Measurements from ENCODE around the gene RPL10. TPM values are rescaled to one million over a fixed set of nuclear protein-coding genes. Genes with fewer than 3 reads are reported as not detected.

RPL10 gene
- total RNA-seq, result 2,503 and 3,937 TPM in 2 replicates
- 2,274 TPM for polyA plus RNA-seq (2012)

- peak; percentile 94 for DNase-seq (ENCODE audit: low read depth)
These were observed at the start of gene RPL10 for GRCh38 chrX:154397888-154398667. Gene RPL10 (plus strand): TSS chrX:154398377. CDS start chrX:154398520, 143 bp downstream.

GRCh38 chrX:154348646-154349358 is 49.4 kb upstream of the RPL10 start:
- DNase-seq (ENCODE audit: low read depth), result no peak

DNA sequence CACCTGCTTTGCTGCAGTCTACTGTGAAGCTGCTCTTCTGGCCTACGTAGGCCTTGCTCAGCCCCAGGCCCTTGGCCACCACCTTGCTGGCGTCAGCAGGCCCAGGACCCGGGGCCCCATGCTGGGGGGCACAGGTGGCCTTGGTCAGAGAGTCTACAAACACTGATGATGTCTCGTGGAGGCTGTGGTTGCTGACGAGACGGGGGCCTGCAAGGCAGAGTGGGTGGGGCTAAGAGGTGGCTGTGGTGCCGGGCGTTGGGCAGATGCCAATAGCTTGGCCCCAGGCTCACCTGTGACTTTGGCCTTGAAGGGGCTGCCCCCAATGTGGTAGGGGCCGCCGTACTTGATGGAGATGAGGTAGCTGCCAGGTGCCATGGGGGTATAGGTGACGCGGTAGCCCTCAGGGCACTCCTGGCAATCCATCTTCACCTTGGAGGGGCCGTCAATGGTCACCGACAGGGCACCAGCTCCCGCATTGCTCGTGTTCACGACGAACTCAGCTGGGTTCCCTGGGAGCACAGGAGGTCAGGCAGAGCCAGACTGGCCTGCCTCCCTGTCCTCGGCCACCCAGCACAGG is 48.7 kb upstream of the RPL10 start:
- no peak for DNase-seq (ENCODE audit: low read depth)

DNA sequence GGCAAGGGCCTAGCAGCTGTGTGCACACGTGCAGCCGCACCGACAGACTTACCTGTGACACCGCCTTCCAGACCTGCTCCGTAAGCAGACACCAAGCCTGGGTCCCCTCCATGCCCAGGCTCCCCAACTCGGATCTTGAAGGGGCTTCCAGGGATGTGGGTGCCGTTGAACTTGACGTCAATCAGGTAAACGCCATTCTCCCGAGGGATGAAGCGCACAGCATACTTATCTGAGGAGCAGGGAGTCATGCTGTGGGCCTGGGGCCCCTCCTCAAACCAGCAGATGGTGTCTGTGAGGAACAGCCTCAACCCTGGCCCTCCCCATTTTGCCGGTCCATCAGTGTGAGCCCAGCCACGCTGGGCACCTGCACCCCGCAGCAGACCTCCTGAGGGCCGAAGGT is 48.2 kb upstream of the RPL10 start:
- DNase-seq (ENCODE audit: low read depth), result no peak

DNA sequence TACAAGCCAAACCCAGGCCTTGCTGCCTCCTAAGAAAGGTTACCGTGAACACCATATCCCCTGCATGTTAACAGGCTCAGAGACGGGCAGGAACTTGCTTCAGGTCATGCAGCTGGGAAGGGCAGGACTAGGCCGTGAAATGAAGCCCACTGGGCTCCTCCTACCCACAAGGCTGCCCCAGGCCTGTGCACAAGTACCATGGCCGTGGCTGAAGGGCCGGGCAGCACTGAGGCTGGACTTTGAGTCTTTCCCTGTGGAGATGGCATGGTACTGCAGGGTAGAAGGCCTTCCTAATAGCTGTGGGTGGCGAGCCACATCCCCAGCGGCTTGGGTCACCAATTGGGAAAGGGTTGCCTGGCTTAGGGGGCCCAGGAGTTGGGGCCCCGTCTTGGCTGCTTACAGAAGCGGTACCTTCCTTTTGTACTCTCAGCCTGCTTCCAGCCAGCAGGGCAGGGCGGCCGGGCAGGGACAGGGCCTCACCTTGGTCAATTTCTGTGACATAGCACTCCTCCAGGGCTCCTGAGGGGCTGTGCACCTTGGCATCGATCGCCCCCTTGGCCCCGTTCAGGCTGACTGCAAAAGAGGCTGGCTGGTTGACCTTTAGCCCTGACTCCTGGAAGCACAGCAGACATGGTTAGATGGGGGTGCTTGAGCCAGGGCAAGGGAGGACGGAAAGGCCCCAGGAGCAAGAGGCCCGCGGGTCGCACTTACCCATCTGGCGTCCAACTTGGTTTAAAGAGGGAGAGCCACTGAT is 47.6 kb upstream of the RPL10 start:
- no peak for DNase-seq (ENCODE audit: low read depth)

DNA sequence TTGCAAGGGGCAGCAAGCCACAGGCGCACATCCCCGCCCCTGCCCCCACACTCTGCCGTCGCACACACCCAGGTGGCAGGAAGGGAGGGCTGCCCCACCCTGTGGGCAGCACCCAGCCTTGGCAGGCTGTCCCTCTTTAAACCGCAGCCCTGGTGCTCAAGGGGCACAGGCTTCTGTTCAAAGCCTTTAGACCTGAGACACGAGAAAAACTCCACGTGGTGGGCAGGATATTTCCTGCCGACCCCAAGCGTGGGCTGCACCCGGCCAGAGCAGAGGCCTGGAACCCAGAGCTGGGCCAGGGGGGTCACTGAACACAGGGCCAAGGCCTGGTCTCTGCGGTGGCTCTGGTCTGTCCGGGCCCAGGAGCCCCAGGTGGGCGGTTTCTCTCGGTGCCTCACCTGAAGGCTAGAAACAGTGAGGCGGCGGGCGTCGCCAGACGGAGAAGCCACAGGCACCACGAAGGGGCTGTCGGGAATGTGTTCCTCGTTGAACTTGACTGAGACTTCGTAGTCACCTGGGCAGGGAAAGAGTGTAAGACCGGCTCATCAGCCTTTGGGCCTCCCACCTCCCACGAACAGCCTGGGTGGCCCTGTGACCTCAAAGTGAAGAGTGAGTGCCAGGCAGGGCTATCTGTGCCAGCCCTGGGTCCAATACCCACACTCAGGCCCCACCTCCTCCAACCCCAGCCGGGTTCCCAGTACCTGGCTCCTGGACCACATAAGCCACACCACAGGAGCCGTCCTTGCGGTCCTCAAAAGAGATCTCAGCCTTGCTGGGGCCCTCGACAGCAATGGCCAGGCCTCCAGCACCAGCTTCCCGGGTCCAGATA is 46.8 kb upstream of the RPL10 start:
- DNase-seq (ENCODE audit: low read depth), result no peak

GRCh38 chrX:154352012-154352401 is 46.2 kb upstream of the RPL10 start:
- DNase-seq (ENCODE audit: low read depth), result no peak

DNA sequence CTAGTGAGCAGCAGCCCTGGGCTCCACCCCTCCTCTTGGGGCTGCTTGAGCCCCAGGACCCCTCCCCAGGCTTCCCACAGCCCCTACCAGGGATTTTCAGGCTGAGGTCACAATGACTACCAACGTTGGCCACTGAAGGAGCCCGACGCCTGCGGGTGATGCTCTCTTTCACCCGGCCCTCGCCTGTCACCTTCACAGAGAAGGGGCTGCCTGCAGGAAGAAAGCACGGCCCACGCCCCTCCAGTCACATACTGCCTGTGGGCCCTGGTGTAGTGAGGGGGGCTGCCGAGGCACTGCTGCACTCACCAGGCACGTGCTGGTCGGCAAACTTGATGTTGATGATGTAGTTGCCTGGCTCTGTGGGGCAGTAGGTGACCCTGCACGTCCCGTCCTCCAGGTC is 45.7 kb upstream of the RPL10 start:
- no peak for DNase-seq (ENCODE audit: low read depth)

GRCh38 chrX:154353172-154353843 is 44.9 kb upstream of the RPL10 start:
- no peak for DNase-seq (ENCODE audit: low read depth)

- no peak for DNase-seq (ENCODE audit: low read depth)
These were observed 44.2 kb upstream of the RPL10 start for GRCh38 chrX:154354013-154354412.

- DNase-seq (ENCODE audit: low read depth), result no peak
These were observed 43.7 kb upstream of the RPL10 start for GRCh38 chrX:154354516-154354915.

- DNase-seq (ENCODE audit: low read depth), result no peak
These were observed 42.9 kb upstream of the RPL10 start for GRCh38 chrX:154355094-154355775.

DNA sequence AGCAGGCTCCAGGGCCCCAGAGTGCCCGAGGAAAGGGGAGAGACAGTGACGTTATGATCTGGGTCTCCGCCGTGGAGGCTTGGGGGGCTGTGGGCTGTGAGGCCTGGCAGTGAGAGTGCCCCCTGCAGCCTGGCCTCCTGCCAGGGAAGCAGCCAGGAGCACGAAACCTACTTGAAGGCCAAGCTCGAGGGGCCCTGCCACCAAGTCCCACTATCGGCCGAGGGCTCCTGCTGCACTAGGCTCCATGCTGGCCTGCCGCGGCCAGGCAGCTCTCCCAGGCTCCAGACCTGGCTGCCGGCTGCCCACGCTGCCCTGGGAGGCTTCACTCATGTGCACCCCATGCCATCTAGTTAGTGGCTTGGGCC is 42.4 kb upstream of the RPL10 start:
- no peak for DNase-seq (ENCODE audit: low read depth)

- no peak for DNase-seq (ENCODE audit: low read depth)
These were observed 41.6 kb upstream of the RPL10 start for GRCh38 chrX:154356596-154356995.

DNA sequence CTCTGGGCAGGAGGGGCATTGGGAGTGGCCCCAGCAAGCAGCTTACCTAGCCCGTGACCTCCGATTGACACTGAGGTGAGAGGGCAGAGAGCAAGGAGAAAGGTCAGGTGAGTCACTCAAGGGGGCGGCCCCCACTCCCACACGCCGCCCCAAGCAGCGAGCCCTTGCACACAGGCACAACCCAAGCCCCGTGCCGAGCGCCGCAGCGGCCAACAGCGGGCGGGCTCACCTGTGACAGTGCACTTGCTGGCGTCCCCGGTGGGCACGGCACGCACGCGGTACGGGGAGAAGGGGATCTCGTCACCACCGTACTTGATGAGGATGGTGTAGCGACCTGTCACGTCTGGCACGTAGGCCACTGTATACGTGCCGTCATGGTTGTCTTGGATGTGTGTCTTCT is 41.0 kb upstream of the RPL10 start:
- no peak for DNase-seq (ENCODE audit: low read depth)

- no peak for DNase-seq (ENCODE audit: low read depth)
These were observed 40.2 kb upstream of the RPL10 start for GRCh38 chrX:154358011-154358410.

GRCh38 chrX:154358829-154359228 is 39.3 kb upstream of the RPL10 start:
- DNase-seq (ENCODE audit: low read depth), result no peak

GRCh38 chrX:154359362-154360154 is 38.6 kb upstream of the RPL10 start:
- DNase-seq (ENCODE audit: low read depth), result no peak

All from myocyte (in vitro differentiated cells).